ENCODE results near the gene GBX2. TPM values are rescaled to one million over a fixed set of nuclear protein-coding genes. Genes with fewer than 3 reads are reported as not detected.

The GBX2 gene
- total and polyA plus RNA-seq, 2 of the 13 experiments (the other 11 are each of a cell fraction or from before 2014, with no cell fraction given), result not detected

GRCh38 chr2:236130349-236130998 lies 37.7 kb downstream of the GBX2 start:
- ATAC-seq (peak; percentile 14; the same call in 1 of the 3 replicates), DNase-seq (ENCODE audit: low spot score) (no peak), FAIRE-seq (no peak)
- Histone ChIP-seq H3K9me3 (ENCODE audit: low read length) (no peaks in the 10 kb centered on the region), H3K4me1 (ENCODE audit: insufficient read depth, low read length) (no peaks in the 10 kb centered on the region), H3K27me3 (ENCODE audit: control insufficient read depth in 1 of 2, insufficient read depth in 2 of 2, low read length in 2 of 2) (no peaks in the 10 kb centered on the region), H3K27ac (ENCODE audit: extremely low read length, insufficient read depth, low read length) (no peak overlapping the region), H4K20me1 (ENCODE audit: insufficient read depth, low read length) (no peaks in the 10 kb centered on the region; the same call in 1 of the 2 replicates), H3K9ac (ENCODE audit: insufficient read depth, low read depth, low read length) (no peak overlapping the region), H3K79me2 (ENCODE audit: insufficient read depth, low read length) (no peaks in the 10 kb centered on the region), H3K4me3 (replicated peaks in 1 of 3; ENCODE audit: insufficient read depth in 1 of 3, low read depth in 2 of 3, low read length in 3 of 3) (no peak overlapping the region), H3K36me3 (replicated peaks in 1 of 2; ENCODE audit: control insufficient read depth in 1 of 2, insufficient read depth in 2 of 2, low read length in 2 of 2) (peaks cover 2 to 9% of the 10 kb centered on the region in 2 experiments; a peak in 3 of 5 replicates), H3K4me2 (ENCODE audit: low read depth, low read length) (no peak overlapping the region), H2AFZ (ENCODE audit: low read length) (no peak overlapping the region)
- POLR2A ChIA-PET, result no interaction called here
- WGBS (ENCODE audit: low lambda C conversion rate), result 73% methylated on average over 6 of the region's 6 CpGs
- no TSS peak for BruUV-seq (replicated peaks)
- CTCF ChIA-PET (ENCODE audit: low intra/inter-chr PET ratio, low total read pairs), result no interaction called here
- in situ Hi-C loops (cut with HindIII; ENCODE audit: extremely low pct_ligation_motif_present, low pct_unique_long_range_greater_than_20kb) (no loop called here), intact Hi-C loops (cut with micrococcal nuclease; ENCODE audit: unreplicated experiment) (no loop called here)
- TF ChIP-seq KLF11 (CRISPR knock-in tag; IDR thresholded peaks at IDR 0.05) (no peak), STAG1 (CRISPR knock-in tag; IDR thresholded peaks at IDR 0.05) (no peak), ZNF335 (CRISPR knock-in tag; IDR thresholded peaks at IDR 0.05) (no peak), IRX3 (CRISPR knock-in tag; IDR thresholded peaks at IDR 0.05; ENCODE audit: borderline replicate concordance, low read depth) (no peak), ETS1 (CRISPR knock-in tag; IDR thresholded peaks at IDR 0.05) (no peak), ZNF775 (CRISPR knock-in tag; IDR thresholded peaks at IDR 0.05; ENCODE audit: borderline replicate concordance) (no peak), SOX6 (IDR thresholded peaks at IDR 0.05) (no peak), SOX6 (CRISPR knock-in tag; IDR thresholded peaks at IDR 0.05) (no peak), EZH2 (conservative IDR thresholded peaks at IDR 0.05; ENCODE audit: low read depth, low read length) (no peak), ZSCAN25 (CRISPR knock-in tag; IDR thresholded peaks at IDR 0.05) (no peak), SP4 (CRISPR knock-in tag; IDR thresholded peaks at IDR 0.05) (no peak), ZNF34 (CRISPR knock-in tag; IDR thresholded peaks at IDR 0.05; ENCODE audit: borderline replicate concordance) (no peak), ZNF142 (CRISPR knock-in tag; IDR thresholded peaks at IDR 0.05) (no peak)
